ENCODE data around the gene PROSER3.

The PROSER3 gene

DNA sequence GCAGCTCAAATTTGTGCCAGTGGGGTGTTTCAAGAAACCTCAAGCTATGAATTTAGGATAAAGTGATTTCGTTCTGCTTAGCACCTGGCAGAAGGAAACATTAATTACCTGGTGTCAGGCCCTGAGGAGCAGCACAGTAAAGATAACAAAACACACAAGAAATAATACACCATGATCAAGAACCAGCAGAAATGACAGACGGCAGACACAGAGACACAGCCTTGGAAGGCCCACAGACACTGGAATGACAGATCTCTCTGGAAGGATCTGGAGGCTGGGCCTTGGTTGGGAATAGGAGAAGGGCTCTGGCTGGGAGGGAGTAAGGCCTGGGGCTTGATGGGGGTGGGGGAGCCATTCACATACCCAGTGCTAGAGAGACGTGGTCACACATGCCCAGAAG is 43.9 kb downstream of the PROSER3 start:
- Histone ChIP-seq H3K27me3 (ENCODE audit: insufficient read depth, low read depth) (peaks cover 43% of the 10 kb centered on the region), H2AFZ (ENCODE audit: low read depth) (no peak overlapping the region), H3K36me3 (ENCODE audit: insufficient read depth) (no peaks in the 10 kb centered on the region), H3K9ac (no peak overlapping the region), H3K4me1 (ENCODE audit: low read depth, poor library complexity, severe bottlenecking) (no peaks in the 10 kb centered on the region), H4K20me1 (ENCODE audit: insufficient read depth) (no peaks in the 10 kb centered on the region), H3K27ac (no peak overlapping the region), H3K79me2 (ENCODE audit: insufficient read depth, low read depth) (no peaks in the 10 kb centered on the region), H3K4me3 (IDR thresholded peaks at IDR 0.05; ENCODE audit: insufficient read depth, low read depth, low read length) (no peak overlapping the region), H3K4me2 (no peak overlapping the region)
- TF ChIP-seq, protein P1, sequence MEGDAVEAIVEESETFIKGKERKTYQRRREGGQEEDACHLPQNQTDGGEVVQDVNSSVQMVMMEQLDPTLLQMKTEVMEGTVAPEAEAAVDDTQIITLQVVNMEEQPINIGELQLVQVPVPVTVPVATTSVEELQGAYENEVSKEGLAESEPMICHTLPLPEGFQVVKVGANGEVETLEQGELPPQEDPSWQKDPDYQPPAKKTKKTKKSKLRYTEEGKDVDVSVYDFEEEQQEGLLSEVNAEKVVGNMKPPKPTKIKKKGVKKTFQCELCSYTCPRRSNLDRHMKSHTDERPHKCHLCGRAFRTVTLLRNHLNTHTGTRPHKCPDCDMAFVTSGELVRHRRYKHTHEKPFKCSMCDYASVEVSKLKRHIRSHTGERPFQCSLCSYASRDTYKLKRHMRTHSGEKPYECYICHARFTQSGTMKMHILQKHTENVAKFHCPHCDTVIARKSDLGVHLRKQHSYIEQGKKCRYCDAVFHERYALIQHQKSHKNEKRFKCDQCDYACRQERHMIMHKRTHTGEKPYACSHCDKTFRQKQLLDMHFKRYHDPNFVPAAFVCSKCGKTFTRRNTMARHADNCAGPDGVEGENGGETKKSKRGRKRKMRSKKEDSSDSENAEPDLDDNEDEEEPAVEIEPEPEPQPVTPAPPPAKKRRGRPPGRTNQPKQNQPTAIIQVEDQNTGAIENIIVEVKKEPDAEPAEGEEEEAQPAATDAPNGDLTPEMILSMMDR (conservative IDR thresholded peaks at IDR 0.05; ENCODE audit: low read depth, low read length), result no peak

DNA sequence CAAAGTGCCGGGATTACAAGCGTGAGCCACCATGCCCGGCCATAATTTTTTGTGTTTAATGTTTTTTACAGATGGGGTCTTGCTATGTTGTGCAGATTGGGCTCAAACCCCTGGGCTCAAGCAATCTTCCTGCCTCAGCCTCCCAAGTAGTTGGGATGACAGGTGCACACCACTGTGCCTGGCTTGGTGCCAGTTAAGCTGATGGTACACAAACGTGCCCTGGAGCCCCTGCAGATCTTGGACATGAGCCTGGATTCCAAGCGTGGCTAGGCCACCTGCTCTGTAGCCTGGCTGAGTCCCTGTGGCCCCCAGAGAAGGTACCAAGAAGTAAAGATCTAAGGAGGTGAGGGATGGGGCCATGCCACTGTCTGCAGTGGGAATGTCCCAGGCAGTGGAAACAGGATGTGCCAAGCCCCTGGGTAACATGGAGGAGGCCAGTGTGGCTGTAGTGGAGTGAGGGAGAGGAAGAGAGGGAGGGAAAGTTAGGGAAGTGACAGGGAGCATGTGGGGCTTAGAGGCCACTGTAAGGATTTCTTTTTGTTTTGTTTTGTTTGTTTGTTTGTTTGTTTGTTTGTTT is 47.6 kb downstream of the PROSER3 start:
- peaks cover 54% of the 10 kb centered on the region for H3K27me3 ChIP-seq (ENCODE audit: insufficient read depth, low read depth)
- TF ChIP-seq, protein P1 (conservative IDR thresholded peaks at IDR 0.05; ENCODE audit: low read depth, low read length), result no peak
- H3K4me1 ChIP-seq (ENCODE audit: low read depth, poor library complexity, severe bottlenecking), result no peaks in the 10 kb centered on the region
- H3K9ac ChIP-seq, result no peak overlapping the region
- no peak overlapping the region for H3K4me2 ChIP-seq
- no peaks in the 10 kb centered on the region for H3K79me2 ChIP-seq (ENCODE audit: insufficient read depth, low read depth)
- H3K36me3 ChIP-seq (ENCODE audit: insufficient read depth), result no peaks in the 10 kb centered on the region
- H4K20me1 ChIP-seq (ENCODE audit: insufficient read depth), result no peaks in the 10 kb centered on the region
- no peak overlapping the region for H3K4me3 ChIP-seq (IDR thresholded peaks at IDR 0.05; ENCODE audit: insufficient read depth, low read depth, low read length)
- H3K27ac ChIP-seq, result no peak overlapping the region
- no peak overlapping the region for H2AFZ ChIP-seq (ENCODE audit: low read depth)

DNA sequence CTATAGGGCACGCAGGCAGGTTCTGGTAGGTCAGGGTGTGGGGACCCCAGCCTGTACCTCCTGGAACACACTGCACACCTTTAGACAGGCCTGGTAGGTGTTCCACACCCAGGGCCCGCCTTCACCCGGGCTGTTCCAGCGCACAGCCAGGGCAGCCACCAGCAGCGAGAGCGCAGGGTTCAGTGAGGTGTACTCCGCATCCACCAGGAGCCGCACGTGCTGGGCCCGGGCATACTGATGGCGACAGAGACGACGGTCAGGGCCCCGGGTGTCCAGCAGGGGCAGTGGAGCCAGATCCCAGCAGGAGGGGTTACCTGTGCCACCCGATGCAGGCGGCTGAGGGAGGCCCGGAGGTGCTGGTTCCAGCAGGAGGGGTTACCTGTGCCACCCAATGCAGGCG is 48.6 kb downstream of the PROSER3 start:
- no peak overlapping the region for H3K27ac ChIP-seq
- H3K9ac ChIP-seq, result no peak overlapping the region
- TF ChIP-seq, protein P1 (conservative IDR thresholded peaks at IDR 0.05; ENCODE audit: low read depth, low read length), result no peak
- peaks cover 53% of the 10 kb centered on the region; the same call in 1 of the 2 replicates for H3K27me3 ChIP-seq (ENCODE audit: insufficient read depth, low read depth)
- no peaks in the 10 kb centered on the region for H3K36me3 ChIP-seq (ENCODE audit: insufficient read depth)
- no peak overlapping the region for H3K4me2 ChIP-seq
- H3K4me3 ChIP-seq (IDR thresholded peaks at IDR 0.05; ENCODE audit: insufficient read depth, low read depth, low read length), result no peak overlapping the region
- H3K4me1 ChIP-seq (ENCODE audit: low read depth, poor library complexity, severe bottlenecking), result no peaks in the 10 kb centered on the region
- no peak overlapping the region for H2AFZ ChIP-seq (ENCODE audit: low read depth)
- no peaks in the 10 kb centered on the region for H3K79me2 ChIP-seq (ENCODE audit: insufficient read depth, low read depth)
- no peaks in the 10 kb centered on the region for H4K20me1 ChIP-seq (ENCODE audit: insufficient read depth)

DNA sequence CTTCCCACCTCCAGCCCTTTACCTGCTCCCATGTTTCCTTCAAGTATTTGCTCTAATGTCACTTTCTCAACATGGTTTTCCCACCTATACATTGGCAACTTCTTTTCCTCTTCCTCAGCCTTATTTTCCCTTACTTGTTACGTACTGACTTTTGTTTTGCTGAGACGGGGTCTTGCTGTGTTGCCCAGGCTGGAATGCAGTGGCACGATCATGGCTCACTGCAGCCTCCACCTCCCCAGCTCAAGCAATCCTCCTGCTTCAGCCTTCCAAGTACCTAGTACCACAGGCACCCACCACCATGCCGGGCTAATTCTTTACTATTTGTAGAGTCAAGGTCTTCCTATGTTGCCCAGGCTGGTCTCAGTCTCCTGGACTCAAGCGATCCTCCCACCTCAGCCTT is 49.7 kb downstream of the PROSER3 start:
- Histone ChIP-seq H3K4me2 (no peak overlapping the region), H3K27me3 (ENCODE audit: insufficient read depth, low read depth) (peaks cover 55% of the 10 kb centered on the region; the same call in 1 of the 2 replicates), H3K4me1 (ENCODE audit: low read depth, poor library complexity, severe bottlenecking) (no peaks in the 10 kb centered on the region), H3K4me3 (IDR thresholded peaks at IDR 0.05; ENCODE audit: insufficient read depth, low read depth, low read length) (no peak overlapping the region), H3K27ac (no peak overlapping the region), H2AFZ (ENCODE audit: low read depth) (no peak overlapping the region), H3K36me3 (ENCODE audit: insufficient read depth) (no peaks in the 10 kb centered on the region), H3K79me2 (ENCODE audit: insufficient read depth, low read depth) (no peaks in the 10 kb centered on the region), H4K20me1 (ENCODE audit: insufficient read depth) (no peaks in the 10 kb centered on the region), H3K9ac (no peak overlapping the region)
- TF ChIP-seq, protein P1 (conservative IDR thresholded peaks at IDR 0.05; ENCODE audit: low read depth, low read length), result no peak

All from KMS-11 (cell line).